ENCODE measurements around the gene NME7. TPM values are rescaled to one million over a fixed set of nuclear protein-coding genes. Genes with fewer than 3 reads are reported as not detected.
"Not testable (repeated sequence)": the region's sequence is repeated elsewhere in the genome, so short reads cannot be mapped to it uniquely, and the experiment has no call there.

Gene NME7
- polyA plus RNA-seq, 3 donors from 2014 or later, result 12.5 to 26.3 (median 13.1) TPM

DNA sequence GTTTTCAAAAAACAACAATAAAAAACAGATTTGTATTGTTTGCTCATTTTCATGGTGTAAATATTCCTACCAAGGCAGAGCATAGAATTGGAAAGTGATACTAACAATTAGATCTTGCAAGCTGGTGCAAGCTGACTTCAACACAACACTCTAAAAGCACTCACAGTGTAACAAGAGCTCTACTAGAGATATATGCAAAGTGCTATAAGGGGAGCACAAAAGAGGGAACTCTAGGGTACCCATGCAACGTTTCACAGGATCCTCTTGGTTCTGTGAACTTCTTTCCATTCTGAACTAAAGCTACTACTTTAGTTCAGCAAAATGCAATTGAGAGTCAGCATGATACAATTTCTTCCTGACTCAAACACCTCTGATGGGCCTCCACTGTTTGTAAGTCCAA, 182.8 kb downstream of the NME7 start:
- Mint-ChIP-seq H3K27ac (no peak overlapping the region), H3K36me3 (no peaks in the 10 kb centered on the region), H3K27me3 (ENCODE audit: low read depth in 3 of 3) (peaks cover 0 to 1% (median 0%) of the 10 kb centered on the region in 3 donors), H3K4me3 (no peak overlapping the region), H3K4me1 (no peaks in the 10 kb centered on the region), H3K9me3 (no peaks in the 10 kb centered on the region)
- DNase-seq, result no peak

DNA sequence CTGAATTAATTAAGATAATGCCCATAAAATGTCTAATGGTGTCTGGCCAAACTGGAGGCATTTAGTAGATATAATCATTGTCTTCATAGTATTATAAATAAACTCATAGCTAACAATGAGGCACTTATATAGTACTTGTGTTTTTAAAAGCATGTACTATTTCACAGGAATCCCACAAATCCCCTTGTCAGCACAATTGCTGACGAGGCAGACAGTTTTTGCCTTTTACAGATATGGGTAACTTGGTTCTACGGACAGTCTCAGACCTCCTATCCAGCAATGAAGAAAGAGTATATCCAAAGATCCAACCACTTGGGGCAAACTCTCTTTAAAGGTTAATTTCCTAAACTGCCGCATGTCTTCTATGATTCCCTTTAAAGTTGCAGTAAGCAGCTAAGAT, 187.4 kb downstream of the NME7 start:
- Mint-ChIP-seq H3K9me3 (no peaks in the 10 kb centered on the region), H3K27ac (no peak overlapping the region), H3K36me3 (peaks cover 0 to 3% (median 3%) of the 10 kb centered on the region in 3 donors), H3K4me1 (no peaks in the 10 kb centered on the region), H3K4me3 (no peak overlapping the region), H3K27me3 (ENCODE audit: low read depth in 3 of 3) (peaks cover 0 to 1% (median 0%) of the 10 kb centered on the region in 3 donors)
- DNase-seq, result no peak

DNA sequence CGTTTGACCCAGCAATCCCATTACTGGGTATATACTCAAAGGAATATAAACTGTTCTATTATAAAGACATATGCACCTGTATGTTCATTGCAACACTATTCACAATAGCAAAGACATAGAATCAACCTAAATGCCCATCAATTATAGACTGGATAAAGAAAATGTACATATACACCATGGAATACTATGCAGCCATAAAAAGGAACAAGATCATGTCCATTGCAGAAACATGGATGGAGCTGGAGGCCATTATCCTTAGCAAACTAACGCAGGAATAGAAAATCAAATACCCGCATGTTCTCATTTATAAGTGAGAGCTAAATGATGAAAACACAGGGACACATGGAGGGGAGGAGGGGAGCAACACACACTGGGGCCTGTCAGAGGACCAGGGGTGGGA, 188.2 kb downstream of the NME7 start:
- not testable (repeated sequence) for H3K9me3 Mint-ChIP-seq; H3K36me3 Mint-ChIP-seq; H3K4me3 Mint-ChIP-seq; H3K27ac Mint-ChIP-seq; DNase-seq; H3K27me3 Mint-ChIP-seq (ENCODE audit: low read depth in 3 of 3); H3K4me1 Mint-ChIP-seq

DNA sequence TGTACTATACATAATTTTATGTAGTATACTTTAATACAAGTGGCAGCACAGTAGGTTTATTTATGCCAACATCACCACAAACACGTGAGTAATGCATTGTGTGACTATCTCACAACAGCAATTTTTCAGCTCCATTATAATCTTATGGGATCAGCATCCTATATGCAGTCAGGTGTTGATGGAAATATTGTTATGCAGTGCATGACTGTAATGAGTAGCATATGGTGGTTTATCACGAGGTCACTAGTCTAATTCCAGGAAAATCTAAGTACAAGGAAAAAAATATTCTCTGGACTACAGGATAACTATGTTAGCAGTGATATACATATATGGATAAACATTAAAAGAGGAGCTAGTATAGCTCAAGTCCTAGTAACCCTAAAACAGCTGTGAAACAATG, 192.1 kb downstream of the NME7 start:
- Mint-ChIP-seq H3K36me3 (peaks cover 0 to 3% (median 3%) of the 10 kb centered on the region in 3 donors), H3K9me3 (no peaks in the 10 kb centered on the region)

DNA sequence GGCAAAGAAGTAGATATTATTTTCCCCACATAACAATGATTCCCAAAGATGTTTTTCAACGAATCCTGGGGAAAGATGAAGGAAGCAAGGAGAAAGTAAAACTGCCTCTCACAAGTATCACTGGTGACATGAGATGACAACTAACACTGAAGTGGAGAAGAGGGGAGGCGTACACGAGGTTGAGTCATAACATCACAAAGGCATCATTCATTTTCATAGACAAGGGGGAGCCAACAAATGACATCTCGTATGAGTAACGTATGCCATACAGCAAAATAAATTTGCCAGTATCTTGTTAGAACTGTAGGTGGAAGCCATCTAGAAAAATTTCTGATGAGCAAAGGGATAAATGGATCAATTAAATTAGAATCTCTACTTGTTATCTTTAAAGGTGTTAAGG, 204.5 kb downstream of the NME7 start:
- no peaks in the 10 kb centered on the region for H3K4me1 Mint-ChIP-seq
- H3K9me3 Mint-ChIP-seq, result no peaks in the 10 kb centered on the region
- no peak overlapping the region for H3K4me3 Mint-ChIP-seq
- H3K27ac Mint-ChIP-seq, result no peak overlapping the region
- H3K27me3 Mint-ChIP-seq (ENCODE audit: low read depth in 3 of 3), result peaks cover 0 to 3% (median 0%) of the 10 kb centered on the region in 3 donors
- no peak for DNase-seq
- peaks cover 0 to 4% (median under 1%) of the 10 kb centered on the region in 3 donors for H3K36me3 Mint-ChIP-seq

More for the DNA sequence above, 192.1 kb downstream of the NME7 start:
- DNase-seq, result no peak
- Mint-ChIP-seq H3K4me3 (no peak overlapping the region), H3K27me3 (ENCODE audit: low read depth in 3 of 3) (no peaks in the 10 kb centered on the region), H3K4me1 (no peaks in the 10 kb centered on the region), H3K27ac (no peak overlapping the region)

DNA sequence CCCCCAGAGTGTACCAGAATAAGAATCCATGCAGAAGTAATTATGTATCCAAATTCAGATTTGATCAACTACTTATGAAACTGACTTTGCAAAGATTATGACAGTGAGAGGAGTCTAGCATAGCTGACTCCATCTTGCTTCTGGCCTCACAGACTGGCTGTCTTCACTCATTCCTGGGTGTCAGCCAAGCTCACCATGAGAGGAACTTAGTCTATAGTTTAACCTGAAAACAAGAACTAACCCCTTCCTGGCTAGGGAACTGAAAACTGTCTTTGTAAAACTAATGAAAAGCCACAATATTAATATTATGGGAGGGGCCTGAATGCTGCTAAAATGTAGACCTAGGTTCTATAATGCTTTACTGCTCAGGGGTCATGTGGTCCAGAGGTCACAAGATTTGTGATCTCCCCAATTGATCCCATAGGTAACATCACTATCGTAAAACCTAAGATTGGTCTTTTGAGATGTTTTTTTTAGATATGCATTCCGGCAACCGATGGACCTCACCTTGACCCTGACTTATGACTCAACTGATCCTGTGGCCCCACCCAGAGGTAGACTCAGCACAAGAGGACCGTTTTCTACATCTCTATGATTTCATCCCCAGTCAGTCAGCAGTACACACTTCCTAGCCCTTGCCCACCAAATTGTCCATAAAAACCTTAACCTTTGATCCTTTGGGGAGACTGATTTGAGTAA, 206.0 kb downstream of the NME7 start:
- H3K27ac Mint-ChIP-seq, result no peak overlapping the region
- no peak overlapping the region for H3K4me3 Mint-ChIP-seq
- peaks cover 0 to 4% (median 0%) of the 10 kb centered on the region in 3 donors for H3K36me3 Mint-ChIP-seq
- H3K4me1 Mint-ChIP-seq, result no peaks in the 10 kb centered on the region
- peaks cover 0 to 3% (median 0%) of the 10 kb centered on the region in 3 donors for H3K27me3 Mint-ChIP-seq (ENCODE audit: low read depth in 3 of 3)
- no peak for DNase-seq
- H3K9me3 Mint-ChIP-seq, result no peaks in the 10 kb centered on the region

DNA sequence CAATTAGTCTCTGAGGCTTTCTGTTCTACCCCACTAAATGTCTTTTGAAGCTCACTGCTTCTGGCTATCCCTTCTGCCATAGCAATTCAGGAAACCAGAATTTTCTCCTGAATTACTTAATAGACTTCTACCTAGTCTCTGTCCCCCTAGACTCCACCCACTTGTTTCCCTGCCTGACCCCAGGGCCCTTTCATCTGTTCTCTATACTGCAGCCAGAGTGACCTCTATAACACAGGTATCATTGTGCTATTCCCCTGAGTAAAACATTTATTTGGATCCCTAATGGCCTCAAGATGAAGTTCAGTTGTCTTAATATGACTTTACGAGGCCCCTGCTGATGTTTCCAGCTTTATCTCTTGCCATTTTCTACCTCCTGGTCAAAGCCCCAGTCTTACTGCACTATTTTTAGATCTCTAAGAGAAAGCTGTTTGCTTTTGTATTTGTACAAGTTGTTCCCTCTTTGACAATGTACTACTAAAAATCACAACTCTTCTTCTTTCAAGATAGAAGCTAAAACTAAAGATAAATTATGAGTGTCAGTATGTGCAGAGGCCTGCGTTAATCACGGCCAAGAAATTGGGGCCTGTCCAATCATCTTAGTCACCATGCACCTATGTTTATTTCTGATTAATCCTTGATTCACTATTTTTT, 206.6 kb downstream of the NME7 start:
- no peak overlapping the region for H3K4me3 Mint-ChIP-seq
- no peak for DNase-seq
- no peaks in the 10 kb centered on the region for H3K4me1 Mint-ChIP-seq
- H3K27ac Mint-ChIP-seq, result no peak overlapping the region
- no peaks in the 10 kb centered on the region for H3K9me3 Mint-ChIP-seq
- H3K36me3 Mint-ChIP-seq, result peaks cover 0 to 4% (median 0%) of the 10 kb centered on the region in 3 donors
- H3K27me3 Mint-ChIP-seq (ENCODE audit: low read depth in 3 of 3), result peaks cover 0 to 3% (median 0%) of the 10 kb centered on the region in 3 donors

DNA sequence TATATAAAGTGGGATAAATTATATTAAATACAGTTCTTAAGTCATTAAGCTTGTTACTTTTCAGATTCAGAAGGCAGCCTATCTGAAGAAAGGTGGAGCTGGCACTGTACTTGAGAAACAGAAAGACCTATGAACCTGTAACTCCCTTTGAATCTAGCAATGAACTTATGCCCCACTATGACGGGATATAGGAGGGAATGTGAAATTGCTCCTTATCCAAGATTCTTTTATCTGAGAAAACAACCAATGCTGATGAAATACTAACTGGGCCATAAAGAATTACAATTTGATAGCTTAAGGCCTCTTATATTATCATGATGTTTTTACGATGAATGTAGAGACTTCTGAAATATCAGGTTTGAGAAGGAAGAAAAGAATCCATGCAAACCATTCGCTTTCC, 211.0 kb downstream of the NME7 start:
- Mint-ChIP-seq H3K4me3 (no peak overlapping the region), H3K27ac (no peak overlapping the region), H3K9me3 (no peaks in the 10 kb centered on the region), H3K27me3 (ENCODE audit: low read depth in 3 of 3) (no peaks in the 10 kb centered on the region), H3K4me1 (no peaks in the 10 kb centered on the region), H3K36me3 (peaks cover 0 to 4% (median 0%) of the 10 kb centered on the region in 3 donors)
- DNase-seq, result no peak

DNA sequence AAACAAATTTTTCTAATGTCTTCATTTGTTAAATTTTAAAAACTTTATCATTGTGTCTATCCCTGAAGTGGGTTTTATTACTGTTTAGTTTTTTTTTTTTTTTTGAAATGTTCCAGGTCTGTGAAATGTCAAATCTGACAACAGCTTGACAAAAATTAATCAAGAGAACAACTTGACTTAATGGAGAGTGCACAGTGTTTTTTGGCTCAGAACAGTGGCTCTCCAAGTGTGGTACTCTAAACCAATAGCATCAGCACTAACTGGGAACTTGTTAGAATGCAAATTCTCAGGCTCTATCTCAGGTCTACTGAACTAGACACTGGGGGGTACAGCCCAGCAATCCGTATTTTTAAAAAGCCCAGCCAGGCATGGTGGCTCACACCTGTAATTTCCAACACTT, 211.9 kb downstream of the NME7 start:
- Mint-ChIP-seq H3K36me3 (peaks cover 0 to 4% (median 4%) of the 10 kb centered on the region in 3 donors), H3K27ac (no peak overlapping the region), H3K4me3 (no peak overlapping the region), H3K4me1 (no peaks in the 10 kb centered on the region), H3K27me3 (ENCODE audit: low read depth in 3 of 3) (no peaks in the 10 kb centered on the region), H3K9me3 (no peaks in the 10 kb centered on the region)
- no peak for DNase-seq

DNA sequence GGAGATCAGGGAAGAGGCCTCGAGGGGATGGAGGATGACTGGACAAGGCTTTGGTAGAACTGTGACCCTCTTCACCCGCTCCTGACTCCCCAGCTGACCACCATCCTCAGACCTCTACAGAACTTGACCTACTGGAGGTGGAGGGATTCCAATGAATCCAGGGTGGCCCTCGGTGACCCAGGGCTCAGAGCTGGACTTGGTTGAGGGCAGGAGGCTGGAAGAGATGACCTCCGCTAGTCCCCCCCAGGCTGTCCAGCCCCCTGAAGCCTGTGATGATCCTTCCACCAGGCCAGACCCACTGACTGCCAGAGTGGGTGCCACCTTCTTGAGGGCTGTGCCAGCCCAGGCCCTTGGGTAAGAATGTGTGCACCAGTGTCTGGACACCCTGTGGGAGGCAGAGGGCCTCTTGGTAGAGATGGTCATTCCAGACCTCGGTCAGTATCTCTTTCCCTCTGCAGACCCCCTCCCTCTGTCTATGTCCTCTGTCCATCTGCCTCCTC, 216.2 kb downstream of the NME7 start:
- DNase-seq, result no peak
- H3K36me3 Mint-ChIP-seq, result peaks cover 0 to 5% (median 4%) of the 10 kb centered on the region in 3 donors
- H3K9me3 Mint-ChIP-seq, result no peaks in the 10 kb centered on the region
- no peak overlapping the region for H3K27ac Mint-ChIP-seq
- no peaks in the 10 kb centered on the region for H3K4me1 Mint-ChIP-seq
- no peaks in the 10 kb centered on the region for H3K27me3 Mint-ChIP-seq (ENCODE audit: low read depth in 3 of 3)
- H3K4me3 Mint-ChIP-seq, result no peak overlapping the region

DNA sequence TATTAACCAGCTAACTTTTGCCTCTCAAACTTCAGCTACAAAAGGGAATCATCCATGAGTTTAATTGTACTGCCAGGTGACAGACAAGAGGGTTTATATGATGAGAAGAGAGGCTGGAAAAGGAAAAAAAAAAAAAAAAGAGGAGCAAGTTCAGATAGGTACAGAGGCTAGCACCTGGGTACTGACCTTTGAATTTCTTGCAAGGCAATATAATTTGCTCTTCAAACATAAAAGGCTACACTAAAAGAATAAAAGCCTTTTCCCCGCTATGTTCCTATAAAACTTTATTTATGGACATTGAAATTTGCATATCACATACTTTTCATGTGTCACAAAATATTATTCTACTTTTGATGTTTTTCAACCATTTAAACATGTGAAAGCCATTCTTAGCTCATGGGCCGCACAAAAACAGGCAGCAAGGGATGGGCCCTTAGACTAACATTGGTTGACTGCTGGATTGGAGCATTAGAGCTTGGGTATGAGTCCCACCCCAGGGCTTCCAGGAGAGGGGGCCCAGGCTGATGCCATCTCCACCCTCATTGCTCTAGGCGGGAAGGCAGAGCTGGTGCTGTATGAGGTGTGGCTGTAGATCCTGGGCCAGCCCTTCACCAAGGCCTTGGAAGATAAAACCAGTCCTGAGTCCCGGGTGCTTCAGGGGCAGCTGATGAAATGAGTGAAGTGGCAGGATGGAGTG, 216.8 kb downstream of the NME7 start:
- H3K27ac Mint-ChIP-seq, result no peak overlapping the region
- H3K4me3 Mint-ChIP-seq, result no peak overlapping the region
- peaks cover 0 to 5% (median 4%) of the 10 kb centered on the region in 3 donors for H3K36me3 Mint-ChIP-seq
- no peaks in the 10 kb centered on the region for H3K27me3 Mint-ChIP-seq (ENCODE audit: low read depth in 3 of 3)
- no peak for DNase-seq
- H3K4me1 Mint-ChIP-seq, result no peaks in the 10 kb centered on the region
- H3K9me3 Mint-ChIP-seq, result no peaks in the 10 kb centered on the region

DNA sequence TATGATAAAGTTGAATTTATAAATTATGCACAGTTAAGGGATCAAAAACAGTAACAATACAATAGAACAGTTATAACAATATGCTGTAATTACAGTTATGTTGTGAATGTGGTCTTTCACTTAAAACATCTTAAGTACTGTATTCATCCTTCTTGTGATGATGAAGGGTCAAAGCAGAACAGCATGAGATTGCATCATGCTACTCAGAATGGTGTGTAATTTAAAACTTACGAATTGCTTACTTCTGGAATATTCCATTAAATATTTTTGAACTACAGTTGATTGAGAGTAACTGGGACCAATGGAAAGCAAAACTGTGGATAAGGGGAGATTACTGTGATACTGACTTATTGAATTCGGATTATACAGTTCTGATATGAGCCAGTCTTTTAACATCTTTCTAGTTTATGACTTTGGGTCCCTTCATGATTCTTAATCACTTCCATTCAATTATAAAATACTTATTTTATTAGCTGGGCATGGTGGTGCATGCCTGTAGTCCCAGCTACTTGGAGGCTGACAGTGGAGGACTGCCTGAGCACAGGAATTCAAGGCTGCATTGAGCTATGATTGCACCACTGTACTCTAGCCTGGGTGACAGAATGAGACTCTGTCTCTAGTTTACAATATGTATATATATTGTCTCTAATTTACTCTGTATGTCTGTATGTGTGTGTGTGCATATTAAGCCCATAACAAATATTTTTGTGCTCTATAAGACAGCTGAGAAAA, 217.9 kb downstream of the NME7 start:
- Mint-ChIP-seq H3K27me3 (ENCODE audit: low read depth in 3 of 3) (peaks cover 0 to 2% (median 0%) of the 10 kb centered on the region in 3 donors), H3K36me3 (peaks cover 0 to 5% (median 4%) of the 10 kb centered on the region in 3 donors), H3K4me1 (no peaks in the 10 kb centered on the region), H3K27ac (no peak overlapping the region), H3K4me3 (no peak overlapping the region), H3K9me3 (no peaks in the 10 kb centered on the region)
- DNase-seq, result no peak

DNA sequence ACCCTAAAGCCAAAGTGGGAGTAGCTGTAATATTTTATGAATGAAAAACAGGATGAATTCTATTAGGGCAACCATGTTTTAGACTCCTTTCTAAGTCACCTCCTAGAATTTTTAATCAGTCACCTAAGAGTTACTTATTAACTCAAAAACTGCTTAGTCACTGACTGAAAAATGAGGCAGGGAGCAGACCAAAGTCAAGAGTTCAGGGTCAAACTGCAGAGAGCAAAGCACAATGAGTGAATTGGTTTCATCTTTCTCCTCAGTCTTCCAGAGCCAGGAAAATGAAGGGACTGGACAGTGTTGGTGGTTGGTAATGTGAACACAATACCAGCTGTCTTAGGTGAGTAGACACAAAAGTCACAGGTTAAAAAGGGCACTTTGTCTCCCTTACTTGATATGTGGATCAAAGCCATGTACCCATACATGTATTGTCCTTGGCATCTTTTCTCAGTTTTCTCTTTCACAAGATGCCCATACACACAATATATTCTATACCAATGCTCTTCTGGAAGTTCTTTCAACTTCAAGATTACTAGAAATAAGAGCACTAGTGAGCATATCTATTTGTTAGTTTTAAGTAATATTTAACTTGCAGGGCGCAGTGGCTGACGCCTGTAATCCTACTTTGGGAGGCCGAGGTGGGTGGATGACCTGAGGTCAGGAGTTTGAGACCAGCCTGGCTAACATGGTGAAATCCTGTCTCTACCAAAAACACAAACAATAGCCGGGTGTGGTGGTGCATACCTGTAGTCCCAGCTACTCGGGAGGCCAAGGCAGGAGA, 218.9 kb downstream of the NME7 start:
- H3K36me3 Mint-ChIP-seq, result peaks cover 0 to 5% (median 4%) of the 10 kb centered on the region in 3 donors
- peaks cover 0 to 2% (median 0%) of the 10 kb centered on the region in 3 donors for H3K27me3 Mint-ChIP-seq (ENCODE audit: low read depth in 3 of 3)
- no peak overlapping the region for H3K27ac Mint-ChIP-seq
- no peaks in the 10 kb centered on the region for H3K9me3 Mint-ChIP-seq
- H3K4me3 Mint-ChIP-seq, result no peak overlapping the region
- H3K4me1 Mint-ChIP-seq, result no peaks in the 10 kb centered on the region
- no peak for DNase-seq
